ENCODE measurements around the gene KCNQ1.

Gene KCNQ1

DNA sequence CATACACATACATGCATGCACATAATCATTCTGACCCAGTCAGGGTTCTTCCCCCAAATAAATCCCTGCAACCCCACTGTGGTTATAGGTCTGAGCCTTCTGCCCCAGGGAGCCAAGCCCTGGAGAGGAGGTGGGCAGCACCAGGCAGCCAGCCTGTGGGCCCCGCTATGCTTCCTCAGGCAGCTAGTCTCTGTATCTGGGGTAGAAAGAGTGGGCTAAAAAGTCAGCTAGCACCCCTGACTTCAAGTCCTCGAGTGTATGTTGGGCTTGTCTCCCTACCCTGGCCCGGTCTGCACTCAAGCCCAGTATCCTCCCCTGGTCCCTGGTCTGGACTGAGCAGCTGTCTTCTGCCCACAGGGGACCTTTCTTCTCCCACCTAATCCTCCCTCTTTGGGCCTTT lies 226.9 kb downstream of the KCNQ1 start:
- Mint-ChIP-seq H3K27ac (no peak overlapping the region), H3K27me3 (no peaks in the 10 kb centered on the region), H3K4me3 (no peak overlapping the region), H3K9me3 (no peaks in the 10 kb centered on the region), H3K36me3 (no peaks in the 10 kb centered on the region), H3K4me1 (no peaks in the 10 kb centered on the region)
- DNase-seq = no peak
- CTCF ChIA-PET = no interaction called here

GRCh38 chr11:2672553-2673249 lies 227.9 kb downstream of the KCNQ1 start:
- H3K36me3 Mint-ChIP-seq = no peaks in the 10 kb centered on the region
- no peak overlapping the region for H3K4me3 Mint-ChIP-seq
- no peak overlapping the region for H3K27ac Mint-ChIP-seq
- no peaks in the 10 kb centered on the region for H3K27me3 Mint-ChIP-seq
- no peaks in the 10 kb centered on the region for H3K9me3 Mint-ChIP-seq
- DNase-seq = no peak
- CTCF ChIA-PET = no interaction called here
- no peaks in the 10 kb centered on the region for H3K4me1 Mint-ChIP-seq

DNA sequence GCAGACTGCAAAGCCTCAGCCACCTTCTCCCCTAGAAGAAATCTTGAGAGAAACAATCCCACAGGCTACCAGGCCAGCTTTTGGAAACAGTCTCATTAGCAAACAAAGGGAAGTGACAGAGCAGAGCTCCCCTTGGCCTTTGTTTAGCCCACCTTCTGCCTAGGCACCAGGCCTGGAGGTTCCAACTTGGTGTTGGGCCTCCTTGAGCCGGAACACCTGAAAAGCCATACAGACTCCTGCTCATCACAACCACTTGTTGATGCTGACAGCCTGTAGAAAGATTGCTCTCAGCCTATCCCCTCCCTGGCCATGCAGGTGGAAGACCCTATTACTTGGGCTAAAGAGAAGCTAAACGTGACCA lies 228.4 kb downstream of the KCNQ1 start:
- H3K9me3 Mint-ChIP-seq = no peaks in the 10 kb centered on the region
- CTCF ChIA-PET = no interaction called here
- DNase-seq = no peak
- no peak overlapping the region for H3K27ac Mint-ChIP-seq
- H3K4me3 Mint-ChIP-seq = no peak overlapping the region
- H3K4me1 Mint-ChIP-seq = no peaks in the 10 kb centered on the region
- H3K27me3 Mint-ChIP-seq = no peaks in the 10 kb centered on the region
- no peaks in the 10 kb centered on the region for H3K36me3 Mint-ChIP-seq

GRCh38 chr11:2673871-2674471 lies 229.2 kb downstream of the KCNQ1 start:
- H3K27me3 Mint-ChIP-seq = no peaks in the 10 kb centered on the region
- no peaks in the 10 kb centered on the region for H3K9me3 Mint-ChIP-seq
- H3K36me3 Mint-ChIP-seq = no peaks in the 10 kb centered on the region
- H3K4me1 Mint-ChIP-seq = no peaks in the 10 kb centered on the region
- CTCF ChIA-PET = no interaction called here
- no peak overlapping the region for H3K4me3 Mint-ChIP-seq
- no peak for DNase-seq
- no peak overlapping the region for H3K27ac Mint-ChIP-seq

GRCh38 chr11:2674658-2675131 lies 229.9 kb downstream of the KCNQ1 start:
- H3K27ac Mint-ChIP-seq = no peak overlapping the region
- no peaks in the 10 kb centered on the region for H3K36me3 Mint-ChIP-seq
- CTCF ChIA-PET = no interaction called here
- no peaks in the 10 kb centered on the region for H3K9me3 Mint-ChIP-seq
- no peaks in the 10 kb centered on the region for H3K27me3 Mint-ChIP-seq
- no peak for DNase-seq
- no peak overlapping the region for H3K4me3 Mint-ChIP-seq
- H3K4me1 Mint-ChIP-seq = no peaks in the 10 kb centered on the region

GRCh38 chr11:2675540-2675939 lies 230.7 kb downstream of the KCNQ1 start:
- no peaks in the 10 kb centered on the region for H3K36me3 Mint-ChIP-seq
- no peaks in the 10 kb centered on the region for H3K27me3 Mint-ChIP-seq
- H3K27ac Mint-ChIP-seq = no peak overlapping the region
- H3K9me3 Mint-ChIP-seq = no peaks in the 10 kb centered on the region
- DNase-seq = no peak
- no peaks in the 10 kb centered on the region for H3K4me1 Mint-ChIP-seq
- CTCF ChIA-PET = no interaction called here
- H3K4me3 Mint-ChIP-seq = no peak overlapping the region

- Mint-ChIP-seq H3K27ac (no peak overlapping the region), H3K9me3 (no peaks in the 10 kb centered on the region)
- CTCF ChIA-PET = no interaction called here
Observed at GRCh38 chr11:2677127-2677526, 232.3 kb downstream of the KCNQ1 start.

GRCh38 chr11:2678396-2678795 lies 233.6 kb downstream of the KCNQ1 start:
- Mint-ChIP-seq H3K27me3 (no peaks in the 10 kb centered on the region), H3K4me3 (no peak overlapping the region), H3K9me3 (no peaks in the 10 kb centered on the region), H3K27ac (no peak overlapping the region), H3K36me3 (no peaks in the 10 kb centered on the region), H3K4me1 (no peaks in the 10 kb centered on the region)
- no peak for DNase-seq
- CTCF ChIA-PET = no interaction called here

More at GRCh38 chr11:2677127-2677526, 232.3 kb downstream of the KCNQ1 start:
- no peaks in the 10 kb centered on the region for H3K36me3 Mint-ChIP-seq
- H3K4me1 Mint-ChIP-seq = no peaks in the 10 kb centered on the region
- no peaks in the 10 kb centered on the region for H3K27me3 Mint-ChIP-seq
- H3K4me3 Mint-ChIP-seq = no peak overlapping the region
- no peak for DNase-seq

- H3K4me3 Mint-ChIP-seq = no peak overlapping the region
- H3K27me3 Mint-ChIP-seq = no peaks in the 10 kb centered on the region
- H3K4me1 Mint-ChIP-seq = no peaks in the 10 kb centered on the region
- H3K36me3 Mint-ChIP-seq = no peaks in the 10 kb centered on the region
- CTCF ChIA-PET = no interaction called here
- no peak overlapping the region for H3K27ac Mint-ChIP-seq
- H3K9me3 Mint-ChIP-seq = no peaks in the 10 kb centered on the region
- DNase-seq = no peak
Observed at GRCh38 chr11:2679011-2679676, 234.3 kb downstream of the KCNQ1 start.

- Mint-ChIP-seq H3K36me3 (no peaks in the 10 kb centered on the region), H3K4me3 (no peak overlapping the region), H3K27me3 (no peaks in the 10 kb centered on the region), H3K27ac (no peak overlapping the region), H3K4me1 (no peaks in the 10 kb centered on the region), H3K9me3 (no peaks in the 10 kb centered on the region)
- CTCF ChIA-PET = interaction anchor here (0.5 to 1.6 kb wide), 2 partner anchors 75 to 149 kb away, joined by 3 to 4 read pairs; no protein-coding TSS in a partner anchor
- DNase-seq = no peak
Observed at GRCh38 chr11:2681408-2682145, 236.8 kb downstream of the KCNQ1 start.

DNA sequence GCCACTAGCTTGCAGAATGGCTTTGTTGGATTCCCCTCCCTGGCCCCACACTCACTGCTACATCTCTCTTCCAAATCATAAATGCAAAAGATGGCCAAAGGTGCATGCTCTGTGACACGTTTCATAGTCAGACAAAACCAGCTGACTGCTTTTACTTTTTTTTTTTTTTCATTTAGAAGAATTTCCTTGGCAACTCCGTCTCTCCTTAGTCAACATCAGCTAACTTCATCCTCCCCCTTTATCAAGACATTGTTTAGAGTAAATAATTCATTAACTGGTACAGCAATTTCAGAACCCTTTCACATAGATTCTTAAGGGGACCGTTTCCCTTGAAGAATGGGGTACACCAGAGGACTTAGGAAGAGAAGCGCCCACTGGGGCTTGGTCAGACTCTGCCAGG lies 239.0 kb downstream of the KCNQ1 start:
- Mint-ChIP-seq H3K4me3 (no peak overlapping the region), H3K27me3 (no peaks in the 10 kb centered on the region), H3K27ac (no peak overlapping the region), H3K4me1 (no peaks in the 10 kb centered on the region), H3K36me3 (no peaks in the 10 kb centered on the region), H3K9me3 (no peaks in the 10 kb centered on the region)
- no peak for DNase-seq
- CTCF ChIA-PET = interaction anchor here (1.1 kb wide), 1 partner anchor 19 kb away, joined by 3 read pairs; no protein-coding TSS in a partner anchor

DNA sequence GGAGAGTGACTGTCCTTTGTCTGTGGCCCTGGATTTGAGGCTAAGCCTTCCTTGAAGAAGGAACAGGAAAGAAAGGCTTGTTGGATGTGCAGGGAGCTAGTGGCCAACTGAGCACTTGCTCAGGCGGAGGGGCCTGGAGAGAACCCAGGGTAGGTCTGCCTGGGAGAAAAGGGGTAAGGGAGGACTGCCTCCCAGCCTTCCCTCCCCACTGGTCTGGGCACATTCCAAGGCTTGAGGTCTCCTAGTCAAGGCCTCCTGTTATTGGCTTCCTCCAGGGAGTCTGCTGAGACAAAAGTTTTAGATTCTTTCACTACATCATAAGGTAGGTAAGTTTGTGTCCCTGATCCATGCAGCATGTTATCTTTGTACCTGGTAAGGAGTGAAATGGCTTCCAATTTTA lies 239.8 kb downstream of the KCNQ1 start:
- no peaks in the 10 kb centered on the region for H3K4me1 Mint-ChIP-seq

DNA sequence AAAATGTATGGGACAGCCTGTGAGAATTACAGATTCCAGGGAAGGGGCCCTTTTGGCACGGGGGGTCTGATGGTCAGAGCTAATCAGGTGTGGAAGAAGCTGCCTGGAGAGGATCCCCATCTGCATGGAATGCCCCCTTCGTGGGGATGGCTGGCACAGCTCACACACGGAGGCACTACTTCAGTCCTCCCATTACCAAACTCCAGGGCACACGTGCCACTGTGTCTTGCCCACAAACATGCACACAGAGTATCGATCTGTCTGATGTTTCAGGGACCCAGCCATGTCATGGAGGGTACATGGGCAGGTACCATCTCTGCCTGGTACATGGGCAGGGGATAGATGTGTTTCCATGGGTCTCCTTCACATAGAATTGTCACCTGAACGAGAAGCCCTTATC lies 240.2 kb downstream of the KCNQ1 start:
- Mint-ChIP-seq H3K27ac (no peak overlapping the region), H3K9me3 (no peaks in the 10 kb centered on the region)
- CTCF ChIA-PET = no interaction called here

More for the DNA sequence above, 239.8 kb downstream of the KCNQ1 start:
- Mint-ChIP-seq H3K4me3 (no peak overlapping the region), H3K36me3 (no peaks in the 10 kb centered on the region), H3K9me3 (no peaks in the 10 kb centered on the region), H3K27me3 (no peaks in the 10 kb centered on the region), H3K27ac (no peak overlapping the region)
- DNase-seq = no peak
- CTCF ChIA-PET = no interaction called here

DNA sequence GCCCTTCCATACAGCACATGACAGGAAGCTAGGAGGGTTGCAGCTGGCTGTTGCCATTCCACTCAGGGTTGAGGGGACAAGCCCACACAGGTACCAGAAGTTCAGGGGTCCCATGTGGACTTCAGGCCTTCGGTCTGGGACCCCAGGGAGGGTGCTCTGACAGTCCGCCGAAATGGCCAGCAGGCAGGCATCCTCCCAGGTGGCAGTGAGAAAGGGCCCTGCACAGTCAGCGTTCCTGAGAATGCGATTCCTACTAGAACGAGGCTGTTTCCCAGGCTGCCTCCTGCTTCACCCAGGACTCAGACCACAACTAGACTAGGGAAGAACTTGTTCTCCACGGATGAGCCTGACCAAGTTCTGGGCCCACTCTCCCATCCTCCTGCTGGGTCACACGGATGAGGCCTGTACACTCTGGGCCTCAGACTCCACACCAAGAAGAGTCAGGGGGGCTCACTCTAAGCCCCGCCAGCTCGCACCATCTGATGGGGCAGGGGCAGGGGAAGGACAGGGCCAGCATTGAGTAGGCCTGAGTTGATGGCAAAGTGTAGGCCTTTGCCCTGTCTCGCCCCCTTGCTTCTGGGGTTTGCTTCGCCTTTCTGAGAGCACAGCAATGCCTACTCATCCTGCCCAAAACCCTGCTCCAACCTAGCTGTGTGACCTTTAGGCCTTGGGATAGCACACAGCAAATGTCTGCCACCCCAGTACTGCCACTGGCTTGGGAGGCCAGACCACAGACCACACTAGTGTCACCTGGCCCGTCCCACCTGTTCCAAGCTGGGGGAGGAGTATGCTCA lies 241.0 kb downstream of the KCNQ1 start:
- no peaks in the 10 kb centered on the region for H3K36me3 Mint-ChIP-seq
- DNase-seq = peak; percentile 14
- no peaks in the 10 kb centered on the region for H3K9me3 Mint-ChIP-seq
- H3K27me3 Mint-ChIP-seq = no peaks in the 10 kb centered on the region
- H3K4me1 Mint-ChIP-seq = no peaks in the 10 kb centered on the region
- H3K27ac Mint-ChIP-seq = no peak overlapping the region
- CTCF ChIA-PET = no interaction called here
- no peak overlapping the region for H3K4me3 Mint-ChIP-seq

More for the DNA sequence above, 240.2 kb downstream of the KCNQ1 start:
- Mint-ChIP-seq H3K4me3 (no peak overlapping the region), H3K36me3 (no peaks in the 10 kb centered on the region), H3K27me3 (no peaks in the 10 kb centered on the region), H3K4me1 (no peaks in the 10 kb centered on the region)
- no peak for DNase-seq

All from activated naive CD4-positive, alpha-beta T cell treated with anti-CD3 and anti-CD28 coated beads, Interleukin-2, amount 10 ng/mL, durations not matched to agents 7 days and 5 days (primary cell).